ENCODE results near the gene ODAD2.

DNA sequence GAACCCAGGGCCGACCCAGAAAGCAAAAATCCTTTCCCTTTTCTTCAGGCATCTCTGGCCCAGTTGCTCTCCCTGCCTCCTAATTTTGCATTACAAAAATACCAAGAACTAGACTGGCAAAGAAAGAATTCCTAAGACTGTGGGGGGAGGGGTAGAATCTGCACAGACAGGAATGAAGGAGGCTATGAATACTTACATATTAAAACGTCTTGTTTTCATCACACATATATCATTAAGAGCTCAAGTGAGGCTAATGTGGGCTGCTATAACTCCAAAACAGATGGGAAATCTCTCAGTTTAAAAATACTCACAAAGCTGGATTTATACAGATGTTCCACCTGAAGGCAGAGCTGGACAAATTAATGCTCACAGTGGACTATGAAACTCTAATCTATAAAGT is 224.0 kb downstream of the ODAD2 start:
- TF ChIP-seq, protein P1, sequence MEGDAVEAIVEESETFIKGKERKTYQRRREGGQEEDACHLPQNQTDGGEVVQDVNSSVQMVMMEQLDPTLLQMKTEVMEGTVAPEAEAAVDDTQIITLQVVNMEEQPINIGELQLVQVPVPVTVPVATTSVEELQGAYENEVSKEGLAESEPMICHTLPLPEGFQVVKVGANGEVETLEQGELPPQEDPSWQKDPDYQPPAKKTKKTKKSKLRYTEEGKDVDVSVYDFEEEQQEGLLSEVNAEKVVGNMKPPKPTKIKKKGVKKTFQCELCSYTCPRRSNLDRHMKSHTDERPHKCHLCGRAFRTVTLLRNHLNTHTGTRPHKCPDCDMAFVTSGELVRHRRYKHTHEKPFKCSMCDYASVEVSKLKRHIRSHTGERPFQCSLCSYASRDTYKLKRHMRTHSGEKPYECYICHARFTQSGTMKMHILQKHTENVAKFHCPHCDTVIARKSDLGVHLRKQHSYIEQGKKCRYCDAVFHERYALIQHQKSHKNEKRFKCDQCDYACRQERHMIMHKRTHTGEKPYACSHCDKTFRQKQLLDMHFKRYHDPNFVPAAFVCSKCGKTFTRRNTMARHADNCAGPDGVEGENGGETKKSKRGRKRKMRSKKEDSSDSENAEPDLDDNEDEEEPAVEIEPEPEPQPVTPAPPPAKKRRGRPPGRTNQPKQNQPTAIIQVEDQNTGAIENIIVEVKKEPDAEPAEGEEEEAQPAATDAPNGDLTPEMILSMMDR (IDR thresholded peaks at IDR 0.05): no peak
- no peak for TF ChIP-seq POLR2A (IDR thresholded peaks at IDR 0.05)

All from esophagus squamous epithelium (tissue), 4 donors.